Thoracic aorta endothelial cell (primary cell): ENCODE measurements around the gene RBMY1J. TPM values are rescaled to one million over a fixed set of nuclear protein-coding genes. Genes with fewer than 3 reads are reported as not detected.

Experiments
- total RNA-seq: library from RNA; depleted of rRNA; stranded (reverse); fragments of >200 nt; gene quantifications from 2 replicates; pipeline ENCODE4 v1.2.3, GENCODE V29; 2012

Gene RBMY1J
- not detected in 2 replicates for total RNA-seq

DNA sequence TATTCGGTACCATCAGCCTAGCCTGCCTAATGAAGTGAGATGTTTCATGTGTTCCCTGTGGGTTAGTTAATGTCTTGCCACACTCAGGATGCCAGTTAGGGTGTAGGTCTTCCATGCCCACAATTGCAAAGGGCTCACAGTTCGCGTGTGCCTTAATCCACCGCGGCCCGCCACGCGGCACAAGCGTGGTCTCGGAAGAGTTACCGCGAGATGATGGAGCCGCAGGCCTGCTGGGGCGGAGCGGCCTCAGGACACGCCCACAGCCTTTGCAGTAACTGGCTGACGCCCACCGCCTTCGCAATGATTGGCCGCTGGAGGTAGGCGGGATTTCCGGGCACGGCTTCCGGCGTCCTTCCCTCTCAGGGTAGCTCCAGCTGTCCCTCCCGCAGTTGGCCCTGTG, at the start of gene RBMY1J:
Gene RBMY1J, plus strand, starts transcription at position 301 of the 400 bp plus-strand sequence. CDS start 2,038 bp downstream, outside the sequence.

Other genes starting within 250 kb of the RBMY1J start
- gene RBMY1F, start 220.5 kb upstream of the RBMY1J start, total RNA-seq, result not detected in 2 replicates